Body of pancreas (tissue), 4 donors: ENCODE measurements around the gene WDR86. TPM values are rescaled to one million over a fixed set of nuclear protein-coding genes. Genes with fewer than 3 reads are reported as not detected.

Experiments
- ATAC-seq: fragments of 150-250 bp; one replicate; pipeline ENCODE4 v1.9.1; 2016
- DNase-seq, 4 donors: peaks; one replicate each; pipeline ENCODE4 v3.0.0-alpha.2; 2019
- H3K27ac ChIP-seq, 4 donors: fragments of 200-600 bp; sonication (generic); 1 replicate in 3 of 4; 2 replicates in 1 of 4; pipeline versions ENCODE4 v1.5.1 to v1.6.1; 2016 to 2019; ENCODE audit warnings: mild to moderate bottlenecking in 1 of 4, mixed read lengths in 1 of 4, moderate library complexity in 1 of 4
- H3K27me3 ChIP-seq, 2 donors: fragments of 200-600 bp; sonication (generic); one replicate each; pipeline ENCODE4 v1.6.0; 2016; ENCODE audit warnings: mild to moderate bottlenecking in 1 of 2
- H3K36me3 ChIP-seq, 2 donors: fragments of 200-600 bp; sonication (generic); replicated peaks in 1 of 2; 2 replicates each; pipeline ENCODE4 v1.5.1; 2016; ENCODE audit warnings: low read depth in 2 of 2; ENCODE audit not compliant: insufficient read depth in 1 of 2
- H3K4me1 ChIP-seq: fragments of 200-600 bp; sonication (generic); one replicate; pipeline ENCODE4 v1.6.0; 2016
- H3K4me3 ChIP-seq, 2 donors: fragments of 200-600 bp; sonication (generic); 1 replicate in 1 of 2; 2 replicates in 1 of 2; pipeline ENCODE4 v1.5.1; 2016 to 2019
- H3K9me3 ChIP-seq, 3 donors: fragments of 200-600 bp; sonication (generic); 1 replicate in 2 of 3; 2 replicates in 1 of 3; pipeline ENCODE4 v1.5.1; 2016
- CTCF ChIP-seq, 7 experiments: fragments of 450-650 bp in 4 of 7; fragments of 200-600 bp in 3 of 7; sonication (generic) in 3 of 7; IDR thresholded peaks; one replicate each; pipeline ENCODE4 v1.5.1; 2016 to 2019; ENCODE audit warnings: antibody characterized with exemption in 7 of 7
- POLR2A ChIP-seq, 3 donors: fragments of 450-650 bp; IDR thresholded peaks; one replicate each; pipeline ENCODE4 v1.6.1; 2016; ENCODE audit warnings: antibody characterized with exemption in 3 of 3, mild to moderate bottlenecking in 2 of 3
- WGBS, 2 donors: methylation state at CpG; one replicate each; pipeline ENCODE4 v1.1.5; 2017; 5-methylcytosine and 5-hydroxymethylcytosine counted together
- intact Hi-C: fragments of 100-400 bp; cut with DNase I; formaldehyde crosslinking; loops from one replicate; pipeline ENCODE4 v1.15.1; 2023
- total RNA-seq, 2 donors: library from RNA; depleted of rRNA; stranded (reverse); fragments of >200 nt; gene quantifications; one replicate each; pipeline ENCODE4 v1.1.0, GENCODE V29; 2016

Gene WDR86
- 10 to 100 TPM in 1 of 2 donors, 1 to 10 TPM in 1; 3.9 to 11.2 TPM for total RNA-seq

- Histone ChIP-seq H3K27ac (peak within 1 kb of the TSS in 2 of 4 donors; percentile 8 to 15), H3K4me1 (peaks cover 17% of the 10 kb centered on the region), H3K36me3 (no peaks in the 10 kb centered on the region), H3K9me3 (no peaks in the 10 kb centered on the region), H3K27me3 (peaks cover 0 to 12% of the 10 kb centered on the region in 2 donors), H3K4me3 (peak within 1 kb of the TSS; percentile 13 to 28)
- no peak for TF ChIP-seq POLR2A (IDR thresholded peaks at IDR 0.05)
- TF ChIP-seq CTCF (IDR thresholded peaks at IDR 0.05), result no peak
- DNase-seq (no peak), ATAC-seq (peak; percentile 42)
- 4% methylated on average over 64 of the region's 75 CpGs; no CpG with 5 or more reads in 1 of the 2 donors for WGBS, 2 donors
- intact Hi-C loops, result no loop called here
Observed at GRCh38 chr7:151409667-151410404, at the start of gene WDR86. WDR86 (minus strand) TSS chr7:151410038; CDS start chr7:151409589, 449 bp downstream.

- no peak overlapping the region for H3K27ac ChIP-seq
- intact Hi-C loops, result no loop called here
- no peak overlapping the region for H3K4me3 ChIP-seq
- DNase-seq (no peak), ATAC-seq (no peak)
- no peaks in the 10 kb centered on the region for H3K36me3 ChIP-seq
- 85 to 96% methylated on average over 6 of the region's 6 CpGs for whole genome bisulfite sequencing, 2 donors
- no peak for TF ChIP-seq CTCF (IDR thresholded peaks at IDR 0.05)
- TF ChIP-seq POLR2A (IDR thresholded peaks at IDR 0.05), result no peak
- H3K27me3 ChIP-seq, result no peaks in the 10 kb centered on the region
- peaks cover 23% of the 10 kb centered on the region for H3K4me1 ChIP-seq
- no peaks in the 10 kb centered on the region for H3K9me3 ChIP-seq
Observed at GRCh38 chr7:151457534-151457933, 47.7 kb upstream of the WDR86 start.

- peaks cover 23% of the 10 kb centered on the region for H3K4me1 ChIP-seq
- H3K36me3 ChIP-seq, result no peaks in the 10 kb centered on the region
- intact Hi-C loops, result no loop called here
- no peak for ATAC-seq
- WGBS, 2 donors, result 76 to 78% methylated on average over 4 of the region's 4 CpGs
- no peak overlapping the region for H3K4me3 ChIP-seq
- H3K27me3 ChIP-seq, result no peaks in the 10 kb centered on the region
- DNase-seq, result no peak
- no peak for TF ChIP-seq POLR2A (IDR thresholded peaks at IDR 0.05)
- no peak for TF ChIP-seq CTCF (IDR thresholded peaks at IDR 0.05)
- H3K9me3 ChIP-seq, result no peaks in the 10 kb centered on the region
- no peak overlapping the region for H3K27ac ChIP-seq
Observed at GRCh38 chr7:151456782-151457181, 46.9 kb upstream of the WDR86 start.

GRCh38 chr7:151456276-151456675 is 46.4 kb upstream of the WDR86 start:
- Histone ChIP-seq H3K27ac (no peak overlapping the region), H3K9me3 (no peaks in the 10 kb centered on the region), H3K4me3 (no peak overlapping the region), H3K36me3 (no peaks in the 10 kb centered on the region), H3K4me1 (peaks cover 23% of the 10 kb centered on the region), H3K27me3 (no peaks in the 10 kb centered on the region)
- TF ChIP-seq POLR2A (IDR thresholded peaks at IDR 0.05) (no peak), CTCF (IDR thresholded peaks at IDR 0.05) (no peak)
- WGBS, 2 donors, result 88 to 89% methylated on average over 5 of the region's 5 CpGs
- DNase-seq (no peak), ATAC-seq (no peak)
- intact Hi-C loops, result no loop called here

- 89% methylated on average over 4 of the region's 4 CpGs for WGBS, 2 donors
- TF ChIP-seq POLR2A (IDR thresholded peaks at IDR 0.05) (no peak), CTCF (IDR thresholded peaks at IDR 0.05) (no peak)
- no peaks in the 10 kb centered on the region for H3K9me3 ChIP-seq
- no peaks in the 10 kb centered on the region for H3K27me3 ChIP-seq
- DNase-seq, result no peak
- no peaks in the 10 kb centered on the region for H3K36me3 ChIP-seq
- H3K27ac ChIP-seq, result no peak overlapping the region
- H3K4me3 ChIP-seq, result no peak overlapping the region
- peaks cover 18% of the 10 kb centered on the region for H3K4me1 ChIP-seq
- intact Hi-C loops, result no loop called here
- no peak for ATAC-seq
Observed at GRCh38 chr7:151455690-151456089, 45.9 kb upstream of the WDR86 start.
